K562 (cell line): ENCODE results near the gene PLXNA3. TPM values are rescaled to one million over a fixed set of nuclear protein-coding genes. Genes with fewer than 3 reads are reported as not detected.
A peak's percentile ranks its signal among the peaks of the same experiment; 100 is the strongest.

Source experiments
- CTBP1 ChIP-seq: fragments of 450-650 bp; IDR thresholded peaks from 2 replicates; pipeline ENCODE4 v1.6.1; 2016; ENCODE audit warnings: borderline replicate concordance
- FOSL1 ChIP-seq: fragments of 200-800 bp; sonication (Bioruptor generic); conservative IDR thresholded peaks from 2 replicates; pipeline ENCODE4 v1.6.1; 2016; ENCODE audit warnings: missing genetic modification characterization, missing compliant biosample characterization
- KAT7 ChIP-seq: sonication (generic); formaldehyde crosslinking; IDR thresholded peaks from 2 replicates; pipeline ENCODE4 v1.8.0; 2022; ENCODE audit warnings: missing genetic modification reagents, mild to moderate bottlenecking, borderline replicate concordance
- MGA ChIP-seq: fragments of 450-650 bp; IDR thresholded peaks from 2 replicates; pipeline ENCODE4 v1.6.1; 2016; ENCODE audit warnings: mild to moderate bottlenecking, moderate library complexity
- MNT ChIP-seq, 2 experiments: fragments of 450-650 bp; conservative IDR thresholded peaks; 2 replicates each; pipeline ENCODE4 v1.6.1; 2017; ENCODE audit warnings: mild to moderate bottlenecking in 2 of 2, moderate library complexity in 2 of 2
- NFIX ChIP-seq: fragments of 250-450 bp; sonication (Bioruptor Pico); IDR thresholded peaks from 2 replicates; pipeline ENCODE4 v1.4.0; 2020; ENCODE audit warnings: low read depth, mild to moderate bottlenecking, moderate library complexity
- RBFOX2 ChIP-seq: fragments of 200-400 bp; formaldehyde crosslinking; IDR thresholded peaks from 2 replicates; pipeline ENCODE4 v1.6.1; 2017; ENCODE audit warnings: low read depth, mild to moderate bottlenecking, low read length, moderate library complexity
- TAF1 ChIP-seq: IDR thresholded peaks from 2 replicates; pipeline ENCODE4 v1.6.1; 2011; ENCODE audit warnings: mild to moderate bottlenecking, low read length, moderate library complexity; ENCODE audit not compliant: insufficient read depth, control insufficient read depth, severe bottlenecking; ENCODE audit errors: extremely low read depth
- TFAP4 ChIP-seq: sonication (generic); formaldehyde crosslinking; IDR thresholded peaks from 2 replicates; pipeline ENCODE4 v1.8.0; 2022; ENCODE audit warnings: missing genetic modification reagents, mild to moderate bottlenecking, moderate library complexity, borderline replicate concordance
- ZEB2 ChIP-seq: fragments of 450-650 bp; IDR thresholded peaks from 2 replicates; pipeline ENCODE4 v1.6.1; 2016
- ZNF124 ChIP-seq: sonication (generic); formaldehyde crosslinking; IDR thresholded peaks from 2 replicates; pipeline ENCODE4 v1.8.1; 2022; ENCODE audit warnings: missing genetic modification reagents
- ZNF431 ChIP-seq: sonication (generic); formaldehyde crosslinking; IDR thresholded peaks from 2 replicates; pipeline ENCODE4 v1.8.0; 2022; ENCODE audit warnings: mild to moderate bottlenecking, missing genetic modification reagents
- polyA plus RNA-seq, 8 experiments: library from polyadenylated mRNA; depleted of rRNA in 4 of 8; stranded (reverse) in 5 of 8; unstranded in 3 of 8; fragments of >200 nt; fragmentation: Nextera tagmentation in 2 of 8; fragmentation: Illumina TruSeq in 1 of 8; extraction: Ambion mirVana in 2 of 8; extraction: Trizol in 1 of 8; gene quantifications; 2 replicates each; pipeline versions ENCODE4 v1.2.1 to v1.2.3, GENCODE V29; 2011 to 2014; ENCODE audit warnings: inconsistent platforms in 1 of 8, missing spikeins in 1 of 8
- total RNA-seq, 7 experiments: library from RNA; depleted of rRNA in 6 of 7; stranded (reverse); fragments of >200 nt in 6 of 7; fragmentation: Illumina TruSeq in 2 of 7; extraction: Trizol in 2 of 7; gene quantifications; 2 replicates each; pipeline versions ENCODE4 v1.2.1 to v1.2.3, GENCODE V29; 2011 to 2021; ENCODE audit warnings: low replicate concordance in 1 of 7

Gene PLXNA3
- total and polyA plus RNA-seq, 9 of the 15 experiments (the other 6 are each of a cell fraction or from before 2014, with no cell fraction given) = 0.32 to 47.8 (median 7.5) TPM

GRCh38 chrX:154484255-154485149 lies 26.4 kb downstream of the PLXNA3 start (continued):
- TF ChIP-seq CTBP1 (peak; percentile 91), MGA (peak; percentile 39), ZEB2 (peak; percentile 69), ZNF124 (no peak), MNT (conservative IDR thresholded peaks at IDR 0.05) (peak in 1 of 2 experiments; percentile 52; a peak in 2 of 4 replicates), TAF1 (peak; percentile 60), RBFOX2 (peak; percentile 62), FOSL1 (tag) (peak; percentile 82), KAT7 (peak; percentile 27; the same call in 1 of the 2 replicates), ZNF431 (0 out of 2 replicates have a peak, but pooled peaks have one; percentile 24), TFAP4 (CRISPR knock-in tag) (peak; percentile 54; the same call in 1 of the 2 replicates), NFIX (CRISPR knock-in tag) (no peak)
